OCI-LY7 (cell line): ENCODE results near the gene THAP8. TPM values are rescaled to one million over a fixed set of nuclear protein-coding genes. Genes with fewer than 3 reads are reported as not detected.

ENCODE experiments used
- BruUV-seq: library from RNA; stranded (reverse); fragments of 400-500 nt; replicated peaks from 2 replicates; lab custom pipeline; 2021; lab: Mats Ljungman, UMichigan
- CTCF ChIA-PET: fragments of 300-600 bp; sonication (Branson Sonifier 250); formaldehyde crosslinking; loops from one replicate; lab custom pipeline; 2022; ENCODE audit warnings: antibody characterized with exemption; ENCODE audit not compliant: unreplicated experiment; lab: Charles Lee
- POLR2A ChIA-PET: fragments of 300-600 bp; sonication (Branson Sonifier 250); formaldehyde crosslinking; loops from one replicate; lab custom pipeline; 2022; ENCODE audit warnings: antibody characterized with exemption; lab: Charles Lee
- DNase-seq: peaks from one replicate; pipeline ENCODE4 v3.0.0-alpha.2; 2015; ENCODE audit warnings: low spot score
- H2AFZ ChIP-seq: fragments of 200-600 bp; sonication (generic), shearing (Covaris generic); 2 replicates; pipeline ENCODE4 v1.6.1; 2014; ENCODE audit warnings: mild to moderate bottlenecking, antibody characterized with exemption, low read length, moderate library complexity
- H3K27ac ChIP-seq: fragments of 200-600 bp; sonication (generic); 2 replicates; pipeline ENCODE4 v1.5.1; 2014; ENCODE audit warnings: mixed run types, low read depth, mild to moderate bottlenecking, moderate library complexity, low read length, inconsistent platforms; ENCODE audit not compliant: poor library complexity, severe bottlenecking
- H3K36me3 ChIP-seq: fragments of 200-600 bp; sonication (generic); 2 replicates; pipeline ENCODE4 v1.6.1; 2014; ENCODE audit warnings: mild to moderate bottlenecking, antibody characterized with exemption, low read length, moderate library complexity, mixed read lengths; ENCODE audit not compliant: insufficient read depth
- H3K4me1 ChIP-seq: fragments of 200-600 bp; sonication (generic); 2 replicates; pipeline ENCODE4 v1.5.1; 2014; ENCODE audit warnings: mild to moderate bottlenecking, low read length; ENCODE audit not compliant: insufficient read depth, poor library complexity, severe bottlenecking
- H3K4me2 ChIP-seq: fragments of 200-600 bp; sonication (generic); 2 replicates; pipeline ENCODE4 v1.6.1; 2014; ENCODE audit warnings: mild to moderate bottlenecking, low read length
- H3K4me3 ChIP-seq: fragments of 200-600 bp; sonication (generic); 2 replicates; pipeline ENCODE4 v1.5.1; 2014; ENCODE audit warnings: mild to moderate bottlenecking, low read depth, low read length; ENCODE audit not compliant: poor library complexity, severe bottlenecking
- H3K79me2 ChIP-seq: fragments of 200-600 bp; sonication (generic); 2 replicates; pipeline ENCODE4 v1.6.1; 2016; ENCODE audit warnings: low read depth, mild to moderate bottlenecking, low read length, moderate library complexity, mixed read lengths; ENCODE audit not compliant: insufficient read depth
- H3K9me2 ChIP-seq: fragments of 200-600 bp; sonication (generic); 2 replicates; pipeline ENCODE4 v1.6.1; 2016; ENCODE audit warnings: mild to moderate bottlenecking, low read length, mixed read lengths; ENCODE audit not compliant: insufficient read depth
- H3K9me3 ChIP-seq: fragments of 200-600 bp; sonication (generic); 2 replicates; pipeline ENCODE4 v1.6.1; 2014; ENCODE audit warnings: mild to moderate bottlenecking, mixed run types, low read length, mixed read lengths
- H4K20me1 ChIP-seq: fragments of 200-600 bp; sonication (generic); 2 replicates; pipeline ENCODE4 v1.6.1; 2014; ENCODE audit warnings: mild to moderate bottlenecking, antibody characterized with exemption, low read length, moderate library complexity, mixed read lengths; ENCODE audit not compliant: insufficient read depth
- EZH2phosphoT487 ChIP-seq: fragments of 200-600 bp; sonication (generic); IDR thresholded peaks from 2 replicates; pipeline ENCODE4 v1.6.1; 2018; ENCODE audit warnings: low read depth, borderline replicate concordance, mild to moderate bottlenecking, mixed run types, antibody characterized with exemption, low read length, moderate library complexity, mixed read lengths
- intact Hi-C: fragments of 100-400 bp; cut with micrococcal nuclease; formaldehyde crosslinking; loops from one replicate; pipeline ENCODE4 v1.10.0; 2022; ENCODE audit not compliant: unreplicated experiment
- total RNA-seq, 2 experiments: library from RNA; depleted of rRNA in 1 of 2; stranded (reverse); fragments of >200 nt in 1 of 2; shearing (Covaris generic) in 1 of 2; gene quantifications; 2 replicates each; pipeline ENCODE4 v1.2.3, GENCODE V29; 2014 to 2022
- TF ChIP-seq, protein P1 (sequence below): fragments of 200-600 bp; sonication (generic); conservative IDR thresholded peaks from 2 replicates; pipeline ENCODE4 v1.5.1; 2014; ENCODE audit warnings: mild to moderate bottlenecking, antibody characterized with exemption, low read length, moderate library complexity, mixed read lengths

The THAP8 gene
- total RNA-seq, 2 experiments from 2014 or later: 7.3 TPM

DNA sequence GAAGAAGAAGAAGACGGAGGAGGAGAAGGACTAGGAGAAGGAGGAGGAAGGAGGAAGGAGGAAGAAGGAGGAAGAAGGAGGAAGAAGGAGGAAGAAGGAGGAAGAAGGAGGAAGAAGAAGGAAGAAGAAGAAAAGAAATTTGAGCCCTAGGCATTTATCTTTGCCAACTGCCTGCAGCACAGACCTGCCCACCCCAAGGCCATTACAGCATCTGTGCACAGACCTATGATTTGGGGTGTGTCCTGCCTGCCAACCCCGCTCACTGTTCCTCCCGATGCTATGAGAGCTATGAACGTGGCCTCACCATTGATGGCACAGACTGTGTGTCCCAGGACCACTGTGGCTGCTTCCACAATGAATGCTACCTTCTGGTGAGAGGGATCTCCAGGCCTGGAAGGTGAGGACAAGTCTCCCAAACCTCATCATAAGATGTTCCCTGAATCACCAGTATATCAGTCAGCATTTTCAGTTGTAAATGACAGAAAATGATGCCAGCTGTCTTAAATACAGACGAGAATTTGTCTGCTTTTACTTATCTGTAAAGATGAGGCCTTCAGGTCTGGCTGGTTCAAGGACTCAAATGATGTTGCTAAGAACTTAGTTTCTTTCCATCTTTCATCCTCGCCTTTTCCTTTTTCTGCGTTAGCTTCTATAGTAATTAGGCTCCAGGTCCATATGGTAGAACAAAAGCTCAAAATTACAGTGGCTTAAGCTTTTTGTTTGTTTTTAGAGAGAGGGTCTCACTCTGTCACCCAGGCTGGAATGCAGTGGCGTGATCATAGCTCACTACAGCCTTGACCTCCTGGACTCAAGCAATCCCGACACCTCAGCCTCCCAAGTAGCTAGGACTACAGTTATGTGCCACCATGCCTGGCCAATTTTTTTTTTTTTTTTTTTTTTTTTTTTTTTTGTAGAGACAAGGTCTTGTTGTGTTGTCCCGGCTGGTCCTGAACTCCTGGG, 63.0 kb downstream of the THAP8 start:
- intact Hi-C loops: no loop called here
- TF ChIP-seq, protein P1, sequence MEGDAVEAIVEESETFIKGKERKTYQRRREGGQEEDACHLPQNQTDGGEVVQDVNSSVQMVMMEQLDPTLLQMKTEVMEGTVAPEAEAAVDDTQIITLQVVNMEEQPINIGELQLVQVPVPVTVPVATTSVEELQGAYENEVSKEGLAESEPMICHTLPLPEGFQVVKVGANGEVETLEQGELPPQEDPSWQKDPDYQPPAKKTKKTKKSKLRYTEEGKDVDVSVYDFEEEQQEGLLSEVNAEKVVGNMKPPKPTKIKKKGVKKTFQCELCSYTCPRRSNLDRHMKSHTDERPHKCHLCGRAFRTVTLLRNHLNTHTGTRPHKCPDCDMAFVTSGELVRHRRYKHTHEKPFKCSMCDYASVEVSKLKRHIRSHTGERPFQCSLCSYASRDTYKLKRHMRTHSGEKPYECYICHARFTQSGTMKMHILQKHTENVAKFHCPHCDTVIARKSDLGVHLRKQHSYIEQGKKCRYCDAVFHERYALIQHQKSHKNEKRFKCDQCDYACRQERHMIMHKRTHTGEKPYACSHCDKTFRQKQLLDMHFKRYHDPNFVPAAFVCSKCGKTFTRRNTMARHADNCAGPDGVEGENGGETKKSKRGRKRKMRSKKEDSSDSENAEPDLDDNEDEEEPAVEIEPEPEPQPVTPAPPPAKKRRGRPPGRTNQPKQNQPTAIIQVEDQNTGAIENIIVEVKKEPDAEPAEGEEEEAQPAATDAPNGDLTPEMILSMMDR: no peak
- no peak for TF ChIP-seq EZH2phosphoT487
- no peaks in the 10 kb centered on the region for H4K20me1 ChIP-seq
- no peak for DNase-seq
- H3K9me3 ChIP-seq: peaks cover 5% of the 10 kb centered on the region; the same call in 1 of the 2 replicates
- H3K79me2 ChIP-seq: peaks cover 7% of the 10 kb centered on the region
- peaks cover 12% of the 10 kb centered on the region for H3K4me1 ChIP-seq
- H3K4me2 ChIP-seq: no peak overlapping the region
- ChIA-PET CTCF (no interaction called here), POLR2A (interaction anchor here (0.7 kb wide), 1 partner anchor 63 kb away, joined by 12 read pairs; the partner anchor contains the start of gene THAP8)
- BruUV-seq: no TSS peak
- H2AFZ ChIP-seq: no peak overlapping the region
- H3K4me3 ChIP-seq: no peak overlapping the region
- H3K9me2 ChIP-seq: no peaks in the 10 kb centered on the region
- no peaks in the 10 kb centered on the region for H3K36me3 ChIP-seq
- H3K27ac ChIP-seq: no peak overlapping the region

DNA sequence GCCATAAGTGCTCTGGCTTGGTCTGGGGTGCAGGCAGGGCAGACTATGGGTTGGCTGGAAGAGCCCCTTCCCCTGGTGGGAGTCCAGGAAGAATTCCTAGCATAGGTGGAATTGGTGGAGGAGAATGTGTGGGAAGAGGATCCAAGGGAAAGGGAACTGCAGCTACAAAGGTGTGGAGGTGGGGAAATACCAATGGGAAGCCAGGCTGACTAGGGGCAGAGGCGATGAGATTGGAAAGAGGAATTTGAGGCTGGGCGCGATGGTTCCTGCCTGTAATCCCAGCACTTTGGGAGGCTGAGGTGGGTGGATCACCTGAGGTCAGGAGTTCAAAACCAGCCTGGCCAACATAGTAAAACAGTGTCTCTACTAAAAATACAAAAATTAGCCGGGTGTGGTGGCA, 63.9 kb downstream of the THAP8 start:
- CTCF ChIA-PET: no interaction called here
- no TSS peak for BruUV-seq
- Histone ChIP-seq H2AFZ (no peak overlapping the region), H3K4me2 (no peak overlapping the region), H3K79me2 (no peaks in the 10 kb centered on the region), H3K27ac (no peak overlapping the region), H3K4me1 (peaks cover 10% of the 10 kb centered on the region), H3K4me3 (no peak overlapping the region), H3K9me2 (no peaks in the 10 kb centered on the region), H3K36me3 (no peaks in the 10 kb centered on the region), H3K9me3 (peaks cover 5% of the 10 kb centered on the region; the same call in 1 of the 2 replicates), H4K20me1 (no peaks in the 10 kb centered on the region)
- DNase-seq: no peak
- intact Hi-C loops: no loop called here
- TF ChIP-seq, protein P1: no peak
- no peak for TF ChIP-seq EZH2phosphoT487
- POLR2A ChIA-PET: no interaction called here

DNA sequence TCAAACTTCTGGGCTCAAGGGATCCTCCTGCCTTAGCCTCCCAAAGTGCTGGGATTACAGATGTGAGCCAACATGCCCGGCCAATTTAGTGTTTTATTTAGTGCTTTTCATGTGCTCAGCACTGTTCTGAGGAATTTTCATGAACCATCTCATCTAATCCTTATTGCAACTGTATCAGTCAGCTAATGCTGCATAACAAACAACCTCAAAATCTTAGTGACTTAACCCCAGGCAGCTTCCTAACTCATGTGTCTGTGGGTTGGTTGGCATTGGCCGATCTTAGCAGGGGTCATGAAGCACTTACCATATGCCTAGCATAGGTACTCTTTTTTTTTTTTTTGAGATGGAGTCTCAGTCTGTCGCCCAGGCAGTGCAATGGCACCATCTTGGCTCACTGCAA, 65.3 kb downstream of the THAP8 start:
- Histone ChIP-seq H2AFZ (no peak overlapping the region), H3K9me2 (no peaks in the 10 kb centered on the region), H3K79me2 (no peaks in the 10 kb centered on the region), H3K4me3 (no peak overlapping the region), H3K4me1 (peaks cover 5% of the 10 kb centered on the region), H4K20me1 (no peaks in the 10 kb centered on the region), H3K4me2 (no peak overlapping the region), H3K27ac (no peak overlapping the region), H3K36me3 (no peaks in the 10 kb centered on the region), H3K9me3 (peaks cover 5% of the 10 kb centered on the region; the same call in 1 of the 2 replicates)
- no TSS peak for BruUV-seq
- ChIA-PET CTCF (no interaction called here), POLR2A (no interaction called here)
- TF ChIP-seq, protein P1: no peak
- TF ChIP-seq EZH2phosphoT487: no peak
- intact Hi-C loops: no loop called here
- no peak for DNase-seq
